Measurements from ENCODE around the gene PARVB. TPM values are rescaled to one million over a fixed set of nuclear protein-coding genes. Genes with fewer than 3 reads are reported as not detected.

The PARVB gene
- total and polyA plus RNA-seq, 9 of the 15 experiments (the other 6 are each of a cell fraction or from before 2014, with no cell fraction given): 1.1 to 59.2 (median 29.2) TPM

- peak; percentile 88 for TF ChIP-seq MAFF (IDR thresholded peaks at IDR 0.05; ENCODE audit: low read length)
- peak; percentile 57 for TF ChIP-seq EP400 (IDR thresholded peaks at IDR 0.05)
- TF ChIP-seq PKNOX1 (IDR thresholded peaks at IDR 0.05): peak; percentile 55
- TF ChIP-seq TFE3 (CRISPR knock-in tag; IDR thresholded peaks at IDR 0.05): peak; percentile 95
- peak; percentile 97 for TF ChIP-seq NFE2 (IDR thresholded peaks at IDR 0.05; ENCODE audit: low read depth)
- peak; percentile 50 for TF ChIP-seq TAF9B (IDR thresholded peaks at IDR 0.05; ENCODE audit: partially characterized antibody)
- TF ChIP-seq C11orf30 (IDR thresholded peaks at IDR 0.05; ENCODE audit: low read depth): peak; percentile 97
- peak; percentile 82 for TF ChIP-seq SOX6 (IDR thresholded peaks at IDR 0.05)
- no peak for TF ChIP-seq THRAP3 (IDR thresholded peaks at IDR 0.05; ENCODE audit: borderline replicate concordance)
- no peak for TF ChIP-seq CGGBP1 (CRISPR knock-in tag; IDR thresholded peaks at IDR 0.05)
- TF ChIP-seq MITF (IDR thresholded peaks at IDR 0.05): 0 out of 2 replicates have a peak, but pooled peaks have one; percentile 34
- peak; percentile 47 for TF ChIP-seq L3MBTL2 (IDR thresholded peaks at IDR 0.05)
- no peak for TF ChIP-seq PBX2 (CRISPR knock-in tag; IDR thresholded peaks at IDR 0.05; ENCODE audit: low read depth)
- peak; percentile 34; the same call in 1 of the 2 replicates for TF ChIP-seq PBX2 (tag; conservative IDR thresholded peaks at IDR 0.05; ENCODE audit: low read depth)
- peak; percentile 40; the same call in 1 of the 2 replicates for TF ChIP-seq LEF1 (IDR thresholded peaks at IDR 0.05)
- peak in 1 of 2 experiments; percentile 30; a peak in 1 of 4 replicates for TF ChIP-seq HDAC1 (IDR thresholded peaks at IDR 0.05)
- TF ChIP-seq FOXJ2 (tag; IDR thresholded peaks at IDR 0.05): peak; percentile 71
- peak; percentile 57; the same call in 1 of the 2 replicates for TF ChIP-seq JUND (IDR thresholded peaks at IDR 0.05; ENCODE audit: borderline replicate concordance, low read depth, low read length)
- no peak; the same call in 2 of the 3 replicates for TF ChIP-seq JUND (tag; IDR thresholded peaks at IDR 0.05; ENCODE audit: borderline replicate concordance, low read depth, low read length)
- no peak for TF ChIP-seq ZNF143 (CRISPR knock-in tag; IDR thresholded peaks at IDR 0.05)
- no peak for TF ChIP-seq HDGF (IDR thresholded peaks at IDR 0.05)
- TF ChIP-seq PHF21A (IDR thresholded peaks at IDR 0.05; ENCODE audit: borderline replicate concordance, low read depth): no peak
- 0 out of 2 replicates have a peak, but pooled peaks have one; percentile 16 for TF ChIP-seq CREM (IDR thresholded peaks at IDR 0.05; ENCODE audit: low read depth)
Observed at GRCh38 chr22:43985532-43985931, 38.6 kb upstream of the PARVB start (continued).
